Natural killer cell (primary cell): ENCODE results near the gene R3HDM4. TPM values are rescaled to one million over a fixed set of nuclear protein-coding genes. Genes with fewer than 3 reads are reported as not detected.
A peak's percentile ranks its signal among the peaks of the same experiment; 100 is the strongest.

Experiments
- ATAC-seq, 3 donors: fragments of 150-1000 bp in 2 of 3; fragments of 200-7000 bp in 1 of 3; cut with Tn5 transposase; 1 replicate in 1 of 3; 2 replicates in 2 of 3; pipeline ENCODE4 v1.10.0; 2021; ENCODE audit warnings: mild to moderate bottlenecking in 2 of 3, moderate library complexity in 2 of 3
- DNase-seq, 2 donors: peaks; one replicate each; pipeline versions ENCODE4 v3.0.0 to v3.0.0-alpha.2; 2013 to 2021; ENCODE audit warnings: mixed read lengths in 1 of 2
- H3K27ac ChIP-seq: one replicate; pipeline ENCODE4 v1.5.1; 2013; ENCODE audit warnings: mild to moderate bottlenecking, low read length
- H3K27me3 ChIP-seq: one replicate; pipeline ENCODE4 v1.6.1; 2013; ENCODE audit warnings: low read length; ENCODE audit not compliant: control insufficient read depth, insufficient read depth
- H3K36me3 ChIP-seq: one replicate; pipeline ENCODE4 v1.6.1; 2013; ENCODE audit warnings: low read length; ENCODE audit not compliant: control insufficient read depth, insufficient read depth
- H3K4me1 ChIP-seq: one replicate; pipeline ENCODE4 v1.6.1; 2013; ENCODE audit warnings: low read length; ENCODE audit not compliant: control insufficient read depth, insufficient read depth
- H3K4me3 ChIP-seq: one replicate; pipeline ENCODE4 v1.5.1; 2013; ENCODE audit warnings: low read length
- H3K9me3 ChIP-seq: one replicate; pipeline ENCODE4 v1.6.1; 2013; ENCODE audit warnings: low read length; ENCODE audit not compliant: control insufficient read depth, insufficient read depth
- H3K27ac Mint-ChIP-seq, 2 donors: one replicate each; pipeline ENCODE4 v1.8.0; 2022; ENCODE audit warnings: mild to moderate bottlenecking in 2 of 2, mixed read lengths in 2 of 2, moderate library complexity in 1 of 2
- H3K27me3 Mint-ChIP-seq, 2 donors: one replicate each; pipeline ENCODE4 v1.8.0; 2022; ENCODE audit warnings: low read depth in 2 of 2, mixed read lengths in 2 of 2
- H3K36me3 Mint-ChIP-seq: one replicate; pipeline ENCODE4 v1.8.0; 2022; ENCODE audit warnings: mixed read lengths
- H3K4me1 Mint-ChIP-seq, 2 donors: one replicate each; pipeline ENCODE4 v1.8.0; 2022; ENCODE audit warnings: mixed read lengths in 2 of 2
- H3K4me3 Mint-ChIP-seq: one replicate; pipeline ENCODE4 v1.8.0; 2022; ENCODE audit warnings: mild to moderate bottlenecking, moderate library complexity, mixed read lengths
- H3K9me3 Mint-ChIP-seq, 2 donors: one replicate each; pipeline ENCODE4 v1.8.0; 2022; ENCODE audit warnings: mixed read lengths in 2 of 2
- CTCF ChIP-seq: fragments of 200-600 bp; IDR thresholded peaks from one replicate; pipeline ENCODE4 v1.8.0; 2022; ENCODE audit warnings: antibody characterized with exemption
- WGBS: methylation state at CpG from one replicate; pipeline ENCODE4 v1.1.7; 2013; ENCODE audit warnings: missing lambda C conversion rate; ENCODE audit not compliant: insufficient coverage; 5-methylcytosine and 5-hydroxymethylcytosine counted together
- intact Hi-C: fragments of 100-400 bp; cut with micrococcal nuclease; formaldehyde crosslinking; loops from one replicate; pipeline ENCODE4 v1.14.2; 2022
- total RNA-seq, 4 donors: library from RNA; stranded (reverse); fragments of 120-200 nt in 1 of 4; gene quantifications; one replicate each; pipeline versions ENCODE4 v1.2.3 to v1.2.4, GENCODE V29; 2013 to 2022

R3HDM4 gene
- total RNA-seq, 3 donors from 2014 or later (not counting 1 experiment from before 2014, with no cell fraction given), result 88.7 to 106 (median 97.8) TPM

GRCh38 chr19:867301-867793 is 45.7 kb downstream of the R3HDM4 start:
- H3K4me1 ChIP-seq, result peaks cover 31% of the 10 kb centered on the region
- no peak for TF ChIP-seq CTCF
- peaks cover 12 to 25% of the 10 kb centered on the region in 2 donors for H3K4me1 Mint-ChIP-seq
- H3K27ac ChIP-seq, result no peak overlapping the region
- H3K4me3 Mint-ChIP-seq, result no peak overlapping the region
- H3K27me3 Mint-ChIP-seq, result peaks cover 0 to 4% of the 10 kb centered on the region in 2 donors
- DNase-seq (no peak), ATAC-seq (no peak)
- 87% methylated on average over 16 of the region's 16 CpGs for WGBS
- H3K27me3 ChIP-seq, result no peaks in the 10 kb centered on the region
- H3K36me3 Mint-ChIP-seq, result no peaks in the 10 kb centered on the region
- intact Hi-C loops, result no loop called here
- no peak overlapping the region for H3K4me3 ChIP-seq
- no peaks in the 10 kb centered on the region for H3K9me3 Mint-ChIP-seq
- no peak overlapping the region for H3K27ac Mint-ChIP-seq
- H3K36me3 ChIP-seq, result peaks cover 18% of the 10 kb centered on the region
- no peaks in the 10 kb centered on the region for H3K9me3 ChIP-seq

- Mint-ChIP-seq H3K27me3 (peaks cover 0 to 4% of the 10 kb centered on the region in 2 donors), H3K4me3 (no peak overlapping the region), H3K36me3 (no peaks in the 10 kb centered on the region), H3K4me1 (peaks cover 12 to 22% of the 10 kb centered on the region in 2 donors), H3K9me3 (no peaks in the 10 kb centered on the region), H3K27ac (no peak overlapping the region)
- DNase-seq (no peak), ATAC-seq (no peak)
- Histone ChIP-seq H3K27me3 (no peaks in the 10 kb centered on the region), H3K9me3 (no peaks in the 10 kb centered on the region), H3K36me3 (peaks cover 18% of the 10 kb centered on the region), H3K27ac (no peak overlapping the region), H3K4me1 (peaks cover 30% of the 10 kb centered on the region), H3K4me3 (no peak overlapping the region)
- TF ChIP-seq CTCF, result no peak
- intact Hi-C loops, result no loop called here
- 92% methylated on average over 38 of the region's 38 CpGs for WGBS
Observed at GRCh38 chr19:866769-867300, 46.2 kb downstream of the R3HDM4 start.

- Histone ChIP-seq H3K36me3 (peaks cover 9% of the 10 kb centered on the region), H3K27me3 (peaks cover 7% of the 10 kb centered on the region), H3K4me1 (peaks cover 43% of the 10 kb centered on the region), H3K4me3 (no peak overlapping the region), H3K27ac (no peak overlapping the region), H3K9me3 (no peaks in the 10 kb centered on the region)
- 66% methylated on average over 3 of the region's 7 CpGs for WGBS
- no peak for TF ChIP-seq CTCF
- Mint-ChIP-seq H3K27me3 (peaks cover 7 to 8% of the 10 kb centered on the region in 2 donors), H3K36me3 (no peaks in the 10 kb centered on the region), H3K4me1 (peaks cover 12 to 22% of the 10 kb centered on the region in 2 donors), H3K4me3 (peak overlapping the region; percentile 83), H3K9me3 (no peaks in the 10 kb centered on the region), H3K27ac (peak overlapping the region in 1 of 2 donors; percentile 68)
- ATAC-seq (no peak), DNase-seq (no peak)
- intact Hi-C loops, result loop anchor here (1.0 to 5.0 kb wide), 2 partner anchors 58 to 119 kb away; partner anchors contain the start of gene WDR18
Observed at GRCh38 chr19:863315-863620, 49.8 kb downstream of the R3HDM4 start.
